Activated gamma-delta T cell treated with Interleukin-2 at 50 U/mL for 16 hours (primary cell): ENCODE results near the gene CYP26B1.

Experiments used
- DNase-seq: peaks from one replicate; pipeline ENCODE4 v3.0.0-alpha.2; 2020

The CYP26B1 gene

GRCh38 chr2:72140621-72140960 is 7.1 kb downstream of the CYP26B1 start:
- DNase-seq: no peak

DNA sequence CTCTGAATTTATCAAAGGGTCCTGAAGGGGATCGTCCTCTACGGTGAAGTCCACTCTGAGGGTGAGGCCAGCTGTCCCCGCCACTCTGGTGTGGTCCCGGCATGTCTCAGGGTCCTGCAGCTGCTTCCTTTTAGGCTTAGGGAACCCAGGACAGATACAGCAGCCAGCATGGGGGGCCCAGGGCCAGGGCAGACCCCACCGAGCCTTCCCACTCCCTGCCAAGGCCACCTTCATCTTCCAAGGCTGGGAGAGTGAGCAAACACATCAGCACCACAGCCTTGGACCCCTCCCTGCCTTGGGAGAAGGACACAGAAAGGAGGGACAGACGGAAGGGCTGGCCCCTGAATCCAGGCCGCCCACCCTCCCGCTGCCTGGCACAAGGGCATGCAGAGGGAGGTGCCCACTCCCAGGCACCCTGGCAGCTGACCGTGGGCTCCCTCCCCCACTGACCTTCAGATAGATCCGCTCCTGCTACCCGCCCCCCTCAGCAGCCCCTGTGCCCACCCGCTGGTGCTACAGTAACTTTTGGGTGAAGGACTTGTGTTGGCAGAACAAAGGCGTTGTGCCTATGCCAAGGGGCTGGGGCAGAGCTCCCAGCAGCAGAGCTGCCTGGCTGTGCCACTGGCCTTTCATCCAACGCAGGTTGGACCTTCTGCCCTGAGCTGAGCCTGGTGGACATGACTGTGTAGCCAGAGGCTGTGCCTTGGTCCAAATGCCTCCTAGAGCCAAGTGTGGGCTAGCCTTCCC is 7.6 kb downstream of the CYP26B1 start:
- no peak for DNase-seq

GRCh38 chr2:72139471-72139873 is 8.2 kb downstream of the CYP26B1 start:
- no peak for DNase-seq

- DNase-seq: no peak
These were observed 8.7 kb downstream of the CYP26B1 start for GRCh38 chr2:72138921-72139381.

DNA sequence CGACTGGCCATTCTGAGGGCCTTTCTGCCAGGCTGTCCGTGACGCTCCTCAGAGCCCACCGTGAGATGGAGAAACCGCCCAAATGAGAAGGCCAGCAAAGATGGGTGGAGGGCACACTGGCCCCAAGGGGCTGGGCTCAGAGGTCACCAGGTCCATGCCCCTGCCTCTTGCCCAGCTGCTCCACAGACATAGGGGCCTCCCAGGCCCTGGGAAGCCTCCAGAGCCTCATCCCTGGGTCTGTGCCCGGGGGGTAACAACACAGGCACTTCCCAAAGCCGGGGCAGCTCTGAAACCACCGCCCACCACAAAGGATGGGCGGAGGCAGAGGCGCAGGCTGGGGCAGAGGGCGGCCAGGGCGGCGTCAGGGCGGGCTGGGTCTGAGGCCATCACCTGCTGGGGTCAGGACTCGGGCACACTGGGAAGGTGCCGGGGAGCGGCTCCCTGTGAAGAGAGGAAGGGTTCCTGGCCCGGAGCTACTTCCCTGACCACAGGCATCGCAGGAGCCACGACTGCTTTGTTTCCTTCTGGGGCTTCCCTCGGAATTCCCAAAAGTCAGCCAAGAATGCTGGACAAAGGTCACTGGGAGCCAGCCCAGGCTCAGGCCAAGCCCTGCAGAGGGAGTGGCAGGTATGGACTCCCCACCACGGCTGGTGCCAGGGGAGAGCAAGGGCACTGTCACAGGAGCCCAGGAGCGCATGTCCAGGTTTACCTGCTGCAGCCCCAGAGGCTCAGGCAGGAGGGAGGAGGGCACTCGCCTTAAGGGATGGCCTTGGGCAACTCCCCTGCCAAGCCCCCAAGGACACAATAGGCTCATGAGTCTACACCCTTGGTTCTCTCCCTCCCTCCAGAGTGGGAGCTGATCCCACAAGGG is 9.4 kb downstream of the CYP26B1 start:
- no peak for DNase-seq

DNA sequence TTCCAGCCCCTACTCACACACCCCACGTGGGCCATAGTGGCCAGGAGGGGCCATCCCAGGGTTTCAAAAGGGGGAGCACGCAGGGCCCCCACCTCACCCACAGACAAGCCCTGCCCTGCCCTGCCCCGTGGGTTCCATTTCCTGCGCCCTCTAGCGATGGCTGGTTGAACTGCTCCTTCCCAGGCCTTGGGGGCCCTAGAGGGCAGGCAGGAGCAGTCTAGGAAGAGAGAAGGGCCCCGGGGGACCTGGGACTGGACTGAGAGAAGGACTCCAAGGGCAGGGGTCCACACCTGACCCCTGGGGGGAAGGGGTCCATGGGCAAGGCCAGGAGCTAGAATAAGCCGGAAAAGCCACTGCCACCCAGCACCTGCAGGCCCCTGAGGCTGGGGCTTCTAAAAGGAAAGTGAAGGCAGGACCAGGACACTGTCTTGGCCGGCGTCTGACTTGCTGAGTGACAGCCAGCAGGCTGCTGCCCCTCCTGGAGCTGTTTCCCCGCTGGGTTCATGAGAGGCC is 10.1 kb downstream of the CYP26B1 start:
- DNase-seq: peak; percentile 58

GRCh38 chr2:72136933-72137497 is 10.6 kb downstream of the CYP26B1 start:
- DNase-seq: no peak

- no peak for DNase-seq
These were observed 11.3 kb downstream of the CYP26B1 start for GRCh38 chr2:72136331-72136730.

- DNase-seq: no peak
These were observed 11.7 kb downstream of the CYP26B1 start for GRCh38 chr2:72135921-72136320.

DNA sequence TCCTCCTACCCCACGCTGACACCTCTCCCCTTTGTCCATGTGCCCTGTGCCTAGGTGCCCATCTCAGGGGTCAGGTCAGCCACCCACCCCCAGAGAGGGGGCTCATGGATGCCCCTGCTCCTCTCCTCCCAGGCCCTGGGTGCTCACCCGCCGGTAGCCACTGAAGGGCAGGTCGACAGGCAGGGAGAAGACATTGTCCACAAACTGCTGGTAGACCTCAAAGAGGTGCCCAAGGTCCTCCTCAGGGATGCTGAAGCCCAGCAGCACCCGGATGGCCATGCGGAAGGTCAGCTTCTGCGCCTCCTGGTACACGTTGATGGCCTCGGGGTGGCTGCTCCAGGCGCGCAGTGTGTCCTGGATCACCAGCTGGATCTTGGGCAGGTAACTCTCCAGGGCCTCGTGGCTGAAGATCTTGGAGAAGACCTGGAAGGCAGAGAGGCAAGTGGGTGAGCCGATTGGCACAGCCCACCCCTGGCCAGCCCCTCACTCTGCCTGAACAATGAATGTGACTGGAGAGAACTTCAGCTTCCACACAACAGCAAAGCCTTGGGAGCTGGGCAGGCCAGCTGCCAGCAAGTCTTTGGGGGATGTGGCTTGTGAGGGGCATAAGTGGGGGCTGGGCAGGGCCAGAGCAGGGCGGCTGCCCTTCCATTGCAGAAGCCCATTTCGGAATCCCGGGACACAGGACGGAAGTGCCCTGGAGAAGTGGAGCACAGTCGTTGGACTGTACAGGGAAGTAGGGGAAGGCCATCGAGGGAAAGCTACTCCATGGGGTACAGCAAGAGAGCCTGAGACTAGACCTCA is 12.5 kb downstream of the CYP26B1 start:
- DNase-seq: no peak

GRCh38 chr2:72134408-72134996 is 13.2 kb downstream of the CYP26B1 start:
- no peak for DNase-seq

- no peak for DNase-seq
These were observed 13.8 kb downstream of the CYP26B1 start for GRCh38 chr2:72133721-72134407.

GRCh38 chr2:72132981-72133720 is 14.5 kb downstream of the CYP26B1 start:
- DNase-seq: no peak

GRCh38 chr2:72131916-72132841 is 15.5 kb downstream of the CYP26B1 start:
- DNase-seq: no peak

GRCh38 chr2:72131371-72131891 is 16.2 kb downstream of the CYP26B1 start:
- DNase-seq: no peak

DNA sequence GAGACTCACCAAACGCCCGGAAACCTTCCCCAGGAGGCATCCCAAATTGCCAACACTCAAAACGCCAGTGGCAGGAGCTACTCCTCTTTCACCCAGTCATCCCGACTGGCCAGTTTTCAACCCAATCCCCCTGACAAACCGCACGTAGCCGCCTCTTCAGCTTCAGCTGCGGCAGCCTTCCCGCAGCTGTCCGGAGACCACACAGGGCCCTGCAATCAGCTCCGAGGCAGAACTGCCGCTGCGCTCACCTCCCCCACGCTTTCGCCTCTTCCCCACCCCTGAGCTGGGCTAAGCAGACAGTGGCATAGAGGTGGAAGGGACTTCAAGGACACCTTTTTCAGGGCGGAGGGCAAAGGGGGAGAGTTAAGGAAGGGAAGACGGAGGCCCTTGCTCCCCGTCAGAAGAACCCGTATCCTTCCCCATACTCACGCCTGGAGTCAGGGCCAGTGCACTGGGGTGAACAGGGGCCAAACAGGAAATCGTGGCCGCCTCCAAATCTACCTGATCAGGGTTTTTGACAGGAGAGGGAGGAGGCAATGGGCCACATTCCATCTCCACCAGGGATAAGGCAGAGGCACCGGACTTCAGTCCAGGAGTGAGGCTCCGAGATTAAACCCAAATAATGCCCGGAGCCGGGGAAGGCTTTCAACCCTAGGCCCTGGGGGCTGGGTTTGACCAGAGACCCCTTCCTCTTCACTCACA is 16.9 kb downstream of the CYP26B1 start:
- DNase-seq: no peak

GRCh38 chr2:72129681-72130340 is 17.9 kb downstream of the CYP26B1 start:
- DNase-seq: no peak

DNA sequence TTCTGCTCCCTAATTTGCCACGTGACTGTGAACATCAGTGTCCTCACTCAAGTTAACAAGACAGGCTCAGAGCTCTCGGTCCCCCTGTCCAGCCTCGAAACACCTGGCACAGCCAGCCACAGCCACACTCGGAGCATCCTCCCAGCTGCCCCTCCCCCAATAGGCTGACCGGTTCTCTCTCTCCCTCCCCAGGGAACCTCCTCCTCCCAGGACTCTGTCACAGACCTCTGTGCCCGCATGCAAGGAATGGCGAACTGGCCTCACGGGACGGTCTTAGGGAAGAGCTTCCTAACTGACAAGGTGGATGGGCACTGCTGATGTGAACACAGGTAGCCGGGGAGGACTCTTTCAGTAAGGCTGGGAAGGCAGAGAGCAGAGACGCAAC is 18.8 kb downstream of the CYP26B1 start:
- DNase-seq: no peak
